GM19043 (cell line): ENCODE results near the gene CROCC.
"Not testable (repeated sequence)": the region's sequence is repeated elsewhere in the genome, so short reads cannot be mapped to it uniquely, and the experiment has no call there.

Experiments used
- ATAC-seq: cut with Tn5 transposase; IDR thresholded peaks from one replicate; pipeline ENCODE4 v1.9.1; 2021; ENCODE audit warnings: low read depth; ENCODE audit not compliant: unreplicated experiment

CROCC gene

DNA sequence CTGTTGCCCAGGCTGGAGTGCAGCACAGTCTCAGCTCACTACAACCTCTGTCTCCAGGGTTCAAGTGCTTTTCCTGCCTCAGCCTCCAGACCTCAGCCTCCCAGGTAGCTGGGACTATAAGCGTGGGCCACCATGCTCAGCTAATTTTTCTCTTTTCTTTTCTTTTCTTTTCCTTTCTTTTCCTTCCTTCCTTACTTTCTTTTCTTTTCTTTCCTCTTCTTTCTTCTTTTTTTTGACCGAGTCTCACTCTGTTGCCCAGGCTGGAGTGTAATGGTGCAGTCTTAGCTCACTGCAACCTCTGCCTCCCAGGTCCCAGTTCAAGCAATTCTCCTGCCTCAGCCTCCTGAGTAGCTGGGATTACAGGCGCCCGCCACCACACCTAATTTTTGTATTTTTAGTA is 42.4 kb downstream of the CROCC start:
- ATAC-seq, result not testable (repeated sequence)

DNA sequence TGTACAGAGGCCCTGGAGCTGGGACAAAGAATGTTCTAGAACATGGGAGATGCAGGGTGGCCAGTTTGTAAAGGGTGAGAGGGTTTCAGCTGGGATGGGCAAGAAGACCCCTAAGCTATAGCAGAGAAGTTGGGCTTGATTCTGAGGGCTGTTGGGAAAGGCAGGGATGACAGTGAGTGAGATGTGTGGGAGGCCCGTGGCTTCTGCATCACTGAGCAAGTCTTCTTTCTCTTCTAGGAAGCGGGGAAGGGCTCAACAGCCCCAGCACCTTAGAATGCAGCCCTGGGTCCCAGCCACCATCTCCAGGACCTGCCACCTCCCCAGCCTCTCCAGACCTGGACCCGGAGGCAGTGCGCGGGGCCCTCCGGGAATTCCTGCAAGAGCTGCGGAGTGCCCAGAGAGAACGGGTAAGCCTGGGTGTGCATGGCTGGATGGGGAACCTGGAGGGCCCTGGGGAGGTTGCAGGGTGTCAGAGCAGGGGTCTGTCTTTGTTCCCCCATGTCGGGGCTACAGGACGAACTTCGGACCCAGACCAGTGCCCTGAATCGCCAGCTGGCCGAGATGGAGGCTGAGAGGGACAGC is 43.8 kb downstream of the CROCC start:
- no peak for ATAC-seq

DNA sequence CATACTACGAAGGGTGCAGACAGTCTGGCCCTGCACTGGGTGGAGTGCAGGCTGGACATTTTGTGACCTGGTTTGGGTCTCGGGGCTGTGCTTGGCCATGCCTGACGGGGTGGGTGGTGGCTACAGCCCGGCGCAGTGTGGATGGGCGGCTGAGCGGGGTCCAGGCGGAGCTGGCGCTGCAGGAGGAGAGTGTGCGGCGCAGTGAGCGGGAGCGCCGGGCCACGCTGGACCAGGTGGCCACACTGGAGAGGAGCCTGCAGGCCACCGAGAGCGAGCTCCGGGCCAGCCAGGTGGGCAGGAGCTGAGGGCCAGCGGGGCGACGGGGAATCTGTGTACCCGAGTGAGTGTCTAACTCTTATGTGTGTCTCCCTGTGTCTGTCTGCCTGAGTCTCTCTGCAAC is 44.6 kb downstream of the CROCC start:
- no peak for ATAC-seq

DNA sequence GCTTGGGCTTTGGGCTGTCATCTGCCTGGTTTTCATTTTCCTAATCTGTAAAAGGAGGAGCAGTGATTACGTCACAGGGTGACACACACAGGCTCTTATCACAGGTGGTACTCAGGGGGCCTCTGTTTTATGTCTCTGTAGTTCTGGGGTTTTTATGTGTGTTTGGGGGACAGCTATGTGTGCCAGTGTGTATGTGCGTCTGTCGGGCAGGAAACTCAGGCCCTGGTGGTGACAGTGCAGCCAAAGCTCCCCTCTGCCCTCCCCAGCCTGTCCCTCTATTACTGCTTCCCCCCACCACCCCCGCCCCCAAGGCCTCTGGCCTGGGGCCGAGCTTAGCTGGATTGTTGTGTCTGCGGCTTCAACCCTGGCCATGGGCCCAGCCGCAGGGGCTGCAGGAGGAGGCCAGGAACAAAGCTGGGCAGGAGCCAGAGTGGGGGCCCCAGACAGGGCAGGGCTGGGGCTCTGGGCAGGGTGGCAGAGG is 45.4 kb downstream of the CROCC start:
- no peak for ATAC-seq

DNA sequence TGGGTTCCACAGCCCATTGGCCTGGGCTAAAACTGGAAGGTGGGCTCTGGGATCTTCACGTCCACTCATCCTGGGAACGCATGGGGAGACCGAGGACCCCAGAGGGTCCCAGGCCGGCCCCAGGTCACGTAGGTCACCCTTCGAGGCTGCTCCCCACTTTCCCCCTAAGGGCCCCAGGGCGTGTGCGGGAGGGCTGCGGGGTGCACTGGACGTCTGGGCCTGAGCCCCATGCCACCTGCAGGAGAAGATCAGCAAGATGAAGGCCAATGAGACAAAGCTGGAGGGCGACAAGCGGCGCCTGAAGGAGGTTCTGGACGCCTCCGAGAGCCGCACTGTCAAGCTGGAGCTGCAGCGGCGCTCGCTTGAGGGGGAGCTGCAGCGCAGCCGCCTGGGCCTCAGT is 46.2 kb downstream of the CROCC start:
- no peak for ATAC-seq

DNA sequence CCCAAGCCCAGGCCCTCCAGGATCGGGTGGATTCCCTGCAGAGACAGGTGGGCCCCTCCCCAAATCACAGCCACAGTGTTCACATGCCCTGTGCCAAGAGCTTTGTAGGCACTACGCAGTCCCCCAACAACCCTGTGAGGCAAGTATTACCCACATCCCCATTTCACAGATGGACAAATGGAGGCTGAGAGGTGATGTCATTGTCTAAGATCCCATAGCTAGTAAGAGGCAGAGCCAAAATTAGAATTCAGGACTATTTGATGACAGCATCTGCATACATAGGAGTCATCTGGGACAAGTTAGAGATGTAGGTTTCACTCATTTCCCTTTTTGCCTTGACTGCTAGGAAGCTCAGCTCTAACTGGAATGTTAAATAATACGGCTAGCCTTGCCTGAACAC is 46.6 kb downstream of the CROCC start:
- no peak for ATAC-seq

DNA sequence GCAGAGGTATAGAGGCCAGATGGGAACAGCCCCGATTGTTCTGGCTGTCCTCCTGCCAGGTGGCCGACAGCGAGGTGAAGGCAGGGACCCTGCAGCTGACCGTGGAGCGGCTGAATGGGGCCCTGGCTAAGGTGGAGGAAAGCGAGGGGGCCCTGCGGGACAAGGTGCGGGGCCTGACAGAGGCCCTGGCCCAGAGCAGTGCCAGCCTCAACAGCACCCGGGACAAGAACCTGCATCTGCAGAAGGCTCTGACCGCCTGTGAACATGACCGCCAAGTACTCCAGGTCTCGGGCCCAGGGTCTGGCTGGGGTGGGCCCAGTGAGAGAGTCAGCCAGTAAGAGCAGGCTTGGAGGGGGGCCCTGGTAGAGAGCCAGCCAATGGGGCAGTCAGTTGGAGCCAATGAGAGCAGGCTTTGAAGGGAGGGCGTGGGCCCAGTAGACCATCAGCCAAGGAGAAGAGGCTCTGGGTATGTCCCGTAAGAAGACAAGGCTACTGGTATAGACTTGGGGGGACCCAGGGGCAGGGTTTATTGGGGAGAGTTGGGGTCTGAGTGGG is 47.4 kb downstream of the CROCC start:
- ATAC-seq, result no peak

DNA sequence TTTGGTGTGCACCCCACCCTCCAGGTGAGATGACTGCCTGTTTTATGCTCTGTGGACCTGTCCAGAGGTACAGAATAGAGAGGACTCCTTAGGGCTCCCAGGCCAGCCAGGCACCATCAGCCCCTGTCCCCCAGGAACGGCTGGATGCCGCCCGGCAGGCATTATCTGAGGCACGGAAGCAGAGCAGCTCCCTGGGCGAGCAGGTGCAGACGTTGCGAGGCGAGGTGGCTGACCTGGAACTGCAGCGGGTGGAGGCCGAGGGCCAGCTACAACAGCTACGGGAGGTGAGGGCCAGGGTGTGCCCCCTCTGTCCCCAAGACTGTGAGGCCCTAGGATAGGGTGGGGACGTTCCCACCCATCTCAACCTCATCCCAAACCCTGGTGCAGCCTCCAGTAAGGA is 47.9 kb downstream of the CROCC start:
- no peak for ATAC-seq

DNA sequence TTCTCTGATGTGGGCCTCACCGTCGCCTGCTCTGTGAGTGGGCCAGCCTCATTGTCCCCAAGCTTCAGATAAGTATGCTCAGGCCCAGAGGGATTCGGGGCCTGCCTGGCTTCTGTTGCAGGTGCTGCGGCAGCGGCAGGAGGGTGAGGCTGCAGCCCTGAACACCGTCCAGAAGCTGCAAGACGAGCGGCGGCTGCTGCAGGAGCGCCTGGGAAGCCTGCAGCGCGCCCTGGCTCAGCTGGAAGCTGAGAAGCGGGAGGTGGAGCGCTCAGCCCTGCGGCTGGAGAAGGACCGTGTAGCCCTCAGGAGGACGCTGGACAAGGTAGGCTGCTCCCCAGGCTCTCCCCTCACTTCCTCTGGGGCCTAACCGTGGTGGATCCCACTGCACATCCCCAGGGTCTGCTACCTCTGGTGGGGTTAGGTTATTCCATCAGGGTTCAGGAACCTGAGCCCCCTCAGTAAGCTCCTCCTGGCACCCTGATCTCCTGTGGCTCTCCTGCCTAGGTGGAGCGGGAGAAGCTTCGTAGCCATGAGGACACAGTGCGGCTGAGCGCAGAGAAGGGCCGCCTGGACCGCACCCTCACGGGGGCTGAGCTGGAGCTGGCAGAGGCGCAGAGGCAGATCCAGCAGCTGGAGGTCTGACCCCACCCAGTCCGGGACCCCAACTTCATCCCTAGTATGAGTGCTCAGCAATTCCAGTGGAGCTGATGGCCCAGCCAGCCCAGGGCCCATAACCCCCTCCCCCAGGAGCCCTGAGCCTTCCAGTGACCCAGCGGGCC is 48.6 kb downstream of the CROCC start:
- ATAC-seq, result no peak

DNA sequence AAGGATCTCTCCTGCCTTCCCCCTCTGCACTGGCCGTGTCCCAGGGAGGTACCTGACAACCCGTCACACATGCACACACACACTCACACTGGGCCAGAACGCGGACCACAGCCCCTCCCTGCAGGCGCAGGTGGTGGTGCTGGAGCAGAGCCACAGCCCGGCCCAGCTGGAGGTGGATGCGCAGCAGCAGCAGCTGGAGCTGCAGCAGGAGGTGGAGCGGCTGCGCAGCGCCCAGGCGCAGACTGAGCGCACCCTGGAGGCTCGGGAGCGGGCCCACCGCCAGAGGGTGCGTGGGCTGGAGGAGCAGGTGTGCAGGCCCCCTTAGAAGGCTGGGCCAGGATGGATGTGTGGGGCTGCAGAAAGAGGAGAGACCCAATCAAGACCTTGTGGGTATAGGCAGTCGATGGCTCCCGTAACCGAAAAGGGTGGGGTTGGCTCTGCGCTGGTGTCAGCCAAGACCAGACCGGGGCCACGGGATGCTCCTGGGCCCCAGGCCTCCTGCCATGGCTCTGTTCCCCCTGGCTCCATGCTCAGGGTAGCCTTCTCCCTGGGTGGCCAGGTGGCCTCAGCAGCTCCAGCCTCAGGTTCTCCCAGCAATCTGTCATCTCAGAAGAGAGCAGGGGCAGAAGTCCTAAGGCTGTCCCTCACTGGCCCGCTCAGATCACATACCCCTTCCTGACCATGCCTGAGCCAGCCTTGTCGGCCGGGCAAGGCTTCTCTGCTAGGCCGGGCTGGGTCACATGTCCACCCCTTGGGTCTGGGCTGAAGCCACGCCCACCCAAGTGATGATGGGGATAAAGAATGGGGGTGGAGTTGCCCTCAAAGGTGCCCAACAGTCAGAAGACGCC is 49.8 kb downstream of the CROCC start:
- no peak for ATAC-seq

DNA sequence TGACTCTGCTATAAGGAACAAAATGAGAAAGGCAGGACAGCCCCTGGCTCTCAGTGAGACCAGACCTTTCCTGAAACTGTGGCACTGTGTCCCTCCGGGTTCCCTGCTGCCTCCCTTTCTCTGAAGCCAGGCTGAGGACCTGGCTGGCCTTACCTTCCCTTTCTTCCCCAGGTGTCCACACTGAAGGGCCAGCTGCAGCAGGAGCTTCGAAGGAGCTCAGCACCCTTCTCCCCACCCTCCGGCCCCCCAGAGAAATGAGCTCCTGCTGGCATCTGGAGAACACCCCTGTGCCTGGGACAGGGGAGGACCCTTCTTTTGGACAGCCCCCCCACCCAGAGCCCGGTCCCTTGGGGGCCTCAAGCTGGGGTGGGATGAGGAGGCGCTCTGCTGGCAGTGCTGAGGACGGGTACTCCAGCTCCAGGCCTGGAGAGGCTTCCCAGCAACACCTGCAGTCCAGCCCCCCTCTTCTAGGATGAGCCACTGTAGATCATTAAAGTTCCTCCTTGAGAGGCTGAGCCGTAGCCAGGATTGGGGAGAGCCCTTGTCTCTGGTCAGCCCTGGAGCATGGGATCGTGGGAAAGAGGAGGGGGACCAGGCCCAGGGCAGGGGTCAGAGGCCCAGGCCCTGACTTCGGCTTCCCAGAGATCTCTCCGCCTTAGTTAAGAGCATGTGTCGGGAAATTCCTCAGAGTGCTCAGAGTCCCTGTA is 50.6 kb downstream of the CROCC start:
- no peak for ATAC-seq

DNA sequence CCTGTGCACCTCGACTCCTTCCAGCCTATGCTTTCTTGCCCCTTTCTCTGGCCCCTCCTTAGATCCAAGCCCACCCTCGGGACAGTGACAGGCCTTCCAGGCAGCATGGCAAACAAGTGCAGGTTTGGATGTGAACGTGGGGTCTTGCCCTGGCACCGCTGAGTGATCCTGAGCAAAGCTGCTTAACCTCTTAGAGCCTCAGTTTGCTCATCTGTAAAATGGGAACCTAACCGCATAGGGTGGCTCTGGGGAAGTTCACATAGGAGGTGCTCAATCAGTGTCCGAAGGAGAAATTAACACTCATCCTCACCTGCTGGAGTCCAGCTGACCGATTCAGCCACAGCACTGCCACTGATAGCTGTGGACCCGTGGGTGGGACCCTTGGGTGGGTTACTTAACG is 51.5 kb downstream of the CROCC start:
- no peak for ATAC-seq

DNA sequence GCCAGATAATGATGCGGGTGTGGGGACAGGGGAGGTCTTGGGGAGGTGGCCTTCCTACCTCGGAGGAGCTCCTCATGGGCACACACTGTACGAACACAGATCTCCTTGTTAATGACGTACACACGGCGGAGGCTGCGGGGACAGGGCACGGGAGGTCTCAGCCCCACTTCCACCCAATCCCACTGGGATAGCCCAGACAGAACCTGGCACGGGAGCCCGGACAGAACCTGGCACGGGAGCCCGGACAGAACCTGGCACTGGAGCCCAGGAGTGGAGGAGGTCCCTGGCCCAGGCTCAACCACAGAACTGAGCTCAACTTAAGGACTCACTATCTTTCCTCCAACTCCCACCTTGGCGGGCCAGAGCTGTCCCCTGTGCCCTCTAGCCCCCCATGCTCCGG is 53.5 kb downstream of the CROCC start:
- no peak for ATAC-seq

DNA sequence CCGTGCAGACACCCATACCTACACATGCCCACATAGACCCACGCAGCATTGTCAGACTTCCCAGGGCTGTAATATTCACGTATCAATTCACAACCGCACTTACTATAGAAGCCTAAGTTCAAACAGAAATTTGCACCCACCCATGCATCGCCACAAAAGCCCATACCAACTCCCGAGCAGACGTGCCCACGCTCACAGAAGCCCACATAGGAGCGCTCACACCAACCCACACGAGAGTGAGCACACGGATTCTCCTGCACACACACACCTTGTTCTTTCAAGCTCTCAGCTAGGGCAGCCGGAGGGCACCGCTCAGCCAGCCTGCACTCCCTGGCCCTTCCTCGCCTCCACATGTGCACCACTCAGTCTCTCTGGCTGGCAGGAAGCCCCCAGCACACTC is 54.1 kb downstream of the CROCC start:
- ATAC-seq, result no peak

DNA sequence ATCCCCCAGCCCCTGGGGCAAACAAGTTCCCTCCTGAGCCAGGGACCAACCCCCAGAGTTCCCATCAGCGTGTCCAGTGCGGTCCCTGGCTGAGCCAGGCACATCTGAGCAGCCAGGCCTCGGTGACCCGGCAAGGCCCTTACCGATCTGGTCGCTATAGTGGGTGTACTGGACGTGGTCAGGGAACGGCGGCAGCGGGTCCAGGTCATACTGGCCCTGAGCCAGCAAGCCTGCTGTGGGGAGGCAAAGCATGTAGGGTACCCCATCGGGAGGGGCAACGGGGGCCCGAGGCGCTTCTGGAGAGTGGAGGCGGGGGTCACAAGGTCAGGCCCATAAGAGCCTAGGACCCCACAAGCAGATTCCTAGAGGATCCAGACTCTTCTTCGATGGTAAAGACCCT is 55.2 kb downstream of the CROCC start:
- ATAC-seq, result no peak

DNA sequence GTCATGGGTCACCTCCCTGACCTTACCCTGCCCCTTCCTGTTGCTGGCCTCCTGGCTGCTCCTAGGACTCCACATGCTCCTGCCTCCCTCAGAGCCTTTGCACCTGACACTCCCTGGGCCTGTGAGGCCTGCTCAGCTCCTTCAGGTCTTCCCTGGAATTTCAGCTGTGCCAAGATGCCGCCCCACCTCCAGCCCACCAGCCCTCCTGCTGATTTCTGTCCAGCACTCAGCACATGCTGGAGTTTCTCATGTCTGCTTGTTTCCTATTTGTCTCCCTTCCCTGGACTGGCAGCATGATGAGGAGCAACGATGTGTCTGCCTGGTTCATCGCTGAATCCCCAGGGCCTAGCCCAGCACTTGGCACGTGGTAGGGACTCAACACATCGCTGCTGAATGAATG is 55.6 kb downstream of the CROCC start:
- no peak for ATAC-seq

DNA sequence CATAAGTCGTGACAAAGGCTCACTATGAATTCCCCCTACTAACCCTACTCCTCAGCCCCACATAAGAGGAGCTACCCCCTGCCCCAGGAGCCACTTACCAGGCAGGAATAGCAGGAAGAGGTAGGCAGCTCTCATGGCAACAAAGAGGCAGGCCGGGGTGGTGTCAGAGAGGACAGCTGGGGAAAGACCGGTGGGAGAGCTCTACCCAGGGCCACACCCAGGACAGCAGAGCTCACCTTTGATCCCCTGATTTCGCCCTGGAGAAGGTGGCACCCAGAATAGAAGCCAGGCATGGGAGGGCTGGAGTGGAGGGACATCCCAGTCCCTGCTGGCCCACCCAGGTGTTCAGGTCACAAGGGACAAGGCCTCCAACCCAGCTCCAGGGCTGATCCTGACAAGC is 56.4 kb downstream of the CROCC start:
- no peak for ATAC-seq

DNA sequence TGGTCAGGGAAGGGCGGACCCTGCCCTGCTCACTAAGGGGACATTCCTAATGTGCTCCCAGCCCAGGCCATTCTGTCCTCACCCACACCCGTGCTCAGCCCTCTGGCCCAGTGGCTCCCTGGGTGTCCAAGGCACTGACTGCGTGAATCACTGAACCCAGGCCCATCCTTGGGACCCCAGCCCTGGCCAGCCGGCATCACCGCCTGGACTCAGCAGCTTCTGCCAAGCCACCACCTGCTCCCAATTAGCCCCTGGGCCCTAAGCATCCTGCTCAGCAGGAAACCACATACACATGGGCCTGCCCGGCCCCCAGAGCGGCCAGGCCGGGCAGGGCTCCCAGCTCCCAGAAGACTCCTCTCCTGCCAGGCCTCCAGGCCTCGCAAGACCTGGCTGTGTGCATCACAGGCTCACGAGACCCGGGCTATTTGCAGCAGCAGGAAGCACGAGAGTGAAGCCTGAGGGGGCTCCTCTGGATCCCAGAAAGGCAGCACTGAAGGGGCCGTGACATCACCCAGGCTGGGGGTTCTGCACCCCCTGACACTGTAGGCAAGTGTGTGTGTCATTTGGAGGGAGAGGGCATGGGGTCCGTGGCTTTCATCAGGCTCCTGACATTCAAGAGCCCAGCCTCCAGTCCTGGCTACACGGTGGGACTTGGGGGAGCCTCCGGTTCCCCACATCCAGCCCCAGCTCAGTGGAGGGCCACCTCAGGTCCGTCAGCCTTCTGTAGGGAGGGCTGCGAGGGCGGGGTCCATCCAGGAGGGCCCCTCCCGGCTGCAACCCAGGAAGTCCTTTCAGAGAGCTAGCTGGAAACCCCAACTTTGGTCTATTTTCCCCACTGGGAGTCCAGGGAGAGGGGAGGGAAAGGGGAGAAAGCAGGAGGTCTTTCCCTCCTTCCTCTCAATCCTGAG is 57.1 kb downstream of the CROCC start:
- ATAC-seq, result no peak

DNA sequence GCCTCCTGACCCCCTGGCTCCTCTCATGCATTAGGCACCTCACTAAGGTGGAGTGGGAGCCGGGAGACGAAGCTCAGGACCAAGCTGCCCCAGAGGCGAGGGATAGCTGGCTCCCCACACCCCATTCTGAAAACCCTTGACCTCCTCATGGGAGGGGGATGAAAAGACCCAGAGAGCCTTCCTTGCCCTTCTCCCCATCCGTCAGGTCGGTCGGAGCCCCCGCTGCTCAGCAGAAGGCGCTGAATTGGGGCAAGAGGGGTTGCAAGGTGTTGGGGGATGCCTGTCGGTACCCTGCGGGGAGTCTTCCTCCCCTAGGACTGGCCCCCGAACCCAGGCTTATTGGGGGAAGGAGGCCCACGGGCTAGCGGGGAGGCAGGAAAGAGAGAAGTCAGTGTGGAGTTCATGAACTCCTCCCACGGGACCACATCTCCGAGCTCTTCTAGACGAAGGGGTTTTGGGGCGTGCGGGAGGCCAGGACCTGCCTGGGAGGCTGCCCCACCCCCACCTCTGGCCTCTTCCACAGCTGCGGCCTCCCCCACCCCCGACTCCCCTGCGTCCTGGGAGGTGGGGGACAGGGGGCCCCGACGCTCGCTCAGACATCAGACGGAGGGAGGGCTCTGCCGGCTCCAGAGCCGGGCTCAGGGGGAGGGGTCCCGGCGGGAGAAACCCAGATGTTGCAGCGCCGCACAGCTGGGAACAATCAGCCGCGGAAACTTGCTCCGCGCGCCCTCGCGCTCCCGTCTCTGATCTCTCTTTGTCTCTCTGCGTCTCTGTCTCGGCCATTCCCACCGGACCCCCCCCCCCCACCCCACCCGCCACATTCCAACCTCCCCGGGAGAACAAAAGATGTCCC is 58.0 kb downstream of the CROCC start:
- ATAC-seq, result no peak
